Neural cell (in vitro differentiated cells): ENCODE measurements around the gene KIRREL3. TPM values are rescaled to one million over a fixed set of nuclear protein-coding genes. Genes with fewer than 3 reads are reported as not detected.

Source experiments
- H2AFZ ChIP-seq: fragments of 200-600, 300-800 bp; sonication (generic), shearing (Covaris generic); 2 replicates; pipeline ENCODE4 v1.6.0; 2014; ENCODE audit warnings: low read depth, mild to moderate bottlenecking, antibody characterized with exemption, low read length, moderate library complexity
- H3F3A ChIP-seq: fragments of 200-600 bp; shearing (Covaris generic); 2 replicates; pipeline ENCODE4 v1.6.1; 2016; ENCODE audit warnings: mild to moderate bottlenecking, moderate library complexity, mixed read lengths, antibody characterized with exemption, low read length; ENCODE audit not compliant: insufficient read depth, poor library complexity, severe bottlenecking
- H3K27ac ChIP-seq: fragments of 200-600, 300-800 bp; sonication (generic), shearing (Covaris generic); 2 replicates; pipeline ENCODE4 v1.5.1; 2014; ENCODE audit warnings: mild to moderate bottlenecking, low read length, moderate library complexity
- H3K27me3 ChIP-seq: fragments of 300-800, 200-600 bp; sonication (generic), shearing (Covaris generic); 2 replicates; pipeline ENCODE4 v1.6.0; 2014; ENCODE audit warnings: mild to moderate bottlenecking, low read depth, low read length, moderate library complexity; ENCODE audit not compliant: insufficient read depth
- H3K36me3 ChIP-seq: fragments of 300-800, 200-600 bp; sonication (generic), shearing (Covaris generic); 2 replicates; pipeline ENCODE4 v1.5.1; 2014; ENCODE audit warnings: mild to moderate bottlenecking, antibody characterized with exemption, low read length, moderate library complexity; ENCODE audit not compliant: insufficient read depth
- H3K4me2 ChIP-seq: fragments of 300-800, 200-600 bp; sonication (generic), shearing (Covaris generic); 2 replicates; pipeline ENCODE4 v1.6.0; 2014; ENCODE audit warnings: mild to moderate bottlenecking, low read length
- H3K4me3 ChIP-seq: fragments of 300-800, 200-600 bp; sonication (generic), shearing (Covaris generic); 2 replicates; pipeline ENCODE4 v1.5.1; 2014; ENCODE audit warnings: mild to moderate bottlenecking, low read length, moderate library complexity
- H3K79me2 ChIP-seq: fragments of 200-600 bp; shearing (Covaris generic); replicated peaks from 2 replicates; pipeline ENCODE4 v1.6.0; 2014; ENCODE audit warnings: mild to moderate bottlenecking, low read length, moderate library complexity; ENCODE audit not compliant: insufficient read depth
- H3K9ac ChIP-seq: fragments of 300-800, 200-600 bp; sonication (generic), shearing (Covaris generic); 2 replicates; pipeline ENCODE4 v1.6.1; 2016; ENCODE audit warnings: mild to moderate bottlenecking, low read length, mixed read lengths
- H3K9me2 ChIP-seq: fragments of 200-600 bp; shearing (Covaris generic); 2 replicates; pipeline ENCODE4 v1.6.1; 2016; ENCODE audit warnings: mild to moderate bottlenecking, low read length, mixed read lengths; ENCODE audit not compliant: insufficient read depth
- H3K9me3 ChIP-seq: fragments of 200-600, 300-800 bp; sonication (generic), shearing (Covaris generic); 2 replicates; pipeline ENCODE4 v1.6.1; 2016; ENCODE audit warnings: mild to moderate bottlenecking, mixed run types, low read length, moderate library complexity, mixed read lengths
- H4K20me1 ChIP-seq: fragments of 200-600 bp; shearing (Covaris generic); 2 replicates; pipeline ENCODE4 v1.6.1; 2016; ENCODE audit warnings: mild to moderate bottlenecking, mixed run types; ENCODE audit not compliant: insufficient read depth
- EP300 ChIP-seq: fragments of 450-650 bp; conservative IDR thresholded peaks from 2 replicates; pipeline ENCODE4 v1.6.1; 2014; ENCODE audit warnings: antibody characterized with exemption, mild to moderate bottlenecking, moderate library complexity; ENCODE audit not compliant: poor library complexity, severe bottlenecking
- EZH2 ChIP-seq: fragments of 200-600, 300-800 bp; shearing (Covaris generic), sonication (generic); IDR thresholded peaks from 2 replicates; pipeline ENCODE4 v1.6.1; 2014; ENCODE audit warnings: antibody characterized with exemption, low read length, borderline replicate concordance, mild to moderate bottlenecking; ENCODE audit not compliant: insufficient read depth, poor library complexity, severe bottlenecking
- MXI1 ChIP-seq: fragments of 450-650 bp; conservative IDR thresholded peaks from 2 replicates; pipeline ENCODE4 v1.6.1; 2014; ENCODE audit warnings: antibody characterized with exemption, mild to moderate bottlenecking; ENCODE audit not compliant: poor library complexity, severe bottlenecking
- POLR2AphosphoS5 ChIP-seq: IDR thresholded peaks from 2 replicates; pipeline ENCODE4 v1.6.1; 2012
- RAD21 ChIP-seq: fragments of 450-650 bp; conservative IDR thresholded peaks from 2 replicates; pipeline ENCODE4 v1.6.1; 2014; ENCODE audit warnings: antibody characterized with exemption, mild to moderate bottlenecking, moderate library complexity
- SMC3 ChIP-seq: fragments of 450-650 bp; conservative IDR thresholded peaks from 2 replicates; pipeline ENCODE4 v1.6.1; 2014; ENCODE audit warnings: antibody characterized with exemption, mild to moderate bottlenecking, moderate library complexity; ENCODE audit not compliant: poor library complexity
- TAF1 ChIP-seq: IDR thresholded peaks from 2 replicates; pipeline ENCODE4 v1.6.1; 2012; ENCODE audit warnings: low read depth
- polyA plus RNA-seq: library from polyadenylated mRNA; depleted of rRNA; stranded (reverse); fragments of >200 nt; gene quantifications from 2 replicates; pipeline ENCODE4 v1.2.3, GENCODE V29; 2014
- TF ChIP-seq, protein P1 (sequence below): fragments of 450-650 bp; IDR thresholded peaks from 2 replicates; pipeline ENCODE4 v1.5.1; 2014; ENCODE audit warnings: antibody characterized with exemption, mild to moderate bottlenecking, moderate library complexity; ENCODE audit not compliant: poor library complexity, severe bottlenecking
- TF ChIP-seq, protein P2 (sequence below): IDR thresholded peaks from 2 replicates; pipeline ENCODE4 v1.6.1; 2012; ENCODE audit warnings: borderline replicate concordance

KIRREL3 gene
- polyA plus RNA-seq, 1 donor from 2014 or later, result 23.8 TPM

DNA sequence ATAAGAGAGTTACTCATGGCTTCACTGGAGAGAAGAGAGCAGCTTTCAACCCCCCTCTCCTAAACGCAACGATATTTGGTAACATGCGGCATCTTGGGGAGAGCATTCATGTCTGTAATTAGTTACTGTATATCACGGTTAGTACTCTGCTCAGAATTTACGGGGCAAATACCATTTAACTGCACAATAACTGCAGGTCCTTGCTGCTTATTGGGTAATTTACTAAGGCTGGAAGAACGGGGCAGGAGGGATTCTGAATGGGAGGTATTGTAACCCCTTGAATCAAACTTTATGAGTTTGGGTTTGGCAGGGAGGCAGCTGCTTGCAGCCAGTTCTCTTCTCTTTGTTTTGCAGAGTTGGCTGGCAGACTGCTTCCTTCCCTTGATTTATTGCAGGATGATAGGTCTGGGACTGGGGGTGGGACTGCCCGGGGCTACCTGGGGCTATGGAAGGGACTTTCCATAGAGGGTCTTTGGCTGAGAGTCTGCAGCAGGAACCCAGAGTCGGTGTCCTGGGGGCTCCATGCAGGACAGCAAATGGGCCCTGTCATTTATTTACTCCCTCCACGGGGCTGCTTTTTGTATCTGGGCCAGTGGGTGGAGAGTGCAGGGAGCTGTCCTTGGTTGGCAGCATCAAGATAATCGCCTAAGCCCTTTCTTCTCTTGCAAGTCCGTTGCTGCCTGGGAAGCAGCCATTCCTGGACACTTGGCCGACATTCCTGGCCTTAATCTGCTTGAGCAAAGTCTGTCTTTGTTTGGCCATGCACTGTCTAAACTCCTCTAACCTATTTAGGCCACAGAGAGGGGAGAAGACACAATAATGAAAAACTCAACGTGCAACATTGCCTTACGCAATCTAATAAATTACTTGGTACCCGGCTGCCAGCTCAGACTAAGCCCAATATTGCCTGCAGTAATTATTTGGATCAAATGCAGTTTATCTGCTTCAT, 456.2 kb downstream of the KIRREL3 start:
- Histone ChIP-seq H3K9me3 (no peaks in the 10 kb centered on the region), H3K9ac (no peak overlapping the region), H3F3A (peaks cover 11% of the 10 kb centered on the region), H3K4me2 (no peak overlapping the region), H3K27ac (no peak overlapping the region), H3K4me3 (no peak overlapping the region), H3K36me3 (no peaks in the 10 kb centered on the region), H3K79me2 (no peaks in the 10 kb centered on the region), H2AFZ (no peak overlapping the region), H3K27me3 (no peaks in the 10 kb centered on the region), H4K20me1 (no peaks in the 10 kb centered on the region), H3K9me2 (no peaks in the 10 kb centered on the region)
- no peak for TF ChIP-seq RAD21
- no peak for TF ChIP-seq TAF1
- no peak for TF ChIP-seq MXI1
- no peak for TF ChIP-seq EP300
- TF ChIP-seq SMC3, result no peak
- TF ChIP-seq, protein P1, sequence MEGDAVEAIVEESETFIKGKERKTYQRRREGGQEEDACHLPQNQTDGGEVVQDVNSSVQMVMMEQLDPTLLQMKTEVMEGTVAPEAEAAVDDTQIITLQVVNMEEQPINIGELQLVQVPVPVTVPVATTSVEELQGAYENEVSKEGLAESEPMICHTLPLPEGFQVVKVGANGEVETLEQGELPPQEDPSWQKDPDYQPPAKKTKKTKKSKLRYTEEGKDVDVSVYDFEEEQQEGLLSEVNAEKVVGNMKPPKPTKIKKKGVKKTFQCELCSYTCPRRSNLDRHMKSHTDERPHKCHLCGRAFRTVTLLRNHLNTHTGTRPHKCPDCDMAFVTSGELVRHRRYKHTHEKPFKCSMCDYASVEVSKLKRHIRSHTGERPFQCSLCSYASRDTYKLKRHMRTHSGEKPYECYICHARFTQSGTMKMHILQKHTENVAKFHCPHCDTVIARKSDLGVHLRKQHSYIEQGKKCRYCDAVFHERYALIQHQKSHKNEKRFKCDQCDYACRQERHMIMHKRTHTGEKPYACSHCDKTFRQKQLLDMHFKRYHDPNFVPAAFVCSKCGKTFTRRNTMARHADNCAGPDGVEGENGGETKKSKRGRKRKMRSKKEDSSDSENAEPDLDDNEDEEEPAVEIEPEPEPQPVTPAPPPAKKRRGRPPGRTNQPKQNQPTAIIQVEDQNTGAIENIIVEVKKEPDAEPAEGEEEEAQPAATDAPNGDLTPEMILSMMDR, result no peak
- no peak for TF ChIP-seq POLR2AphosphoS5
- TF ChIP-seq EZH2, result no peak
- TF ChIP-seq, protein P2, sequence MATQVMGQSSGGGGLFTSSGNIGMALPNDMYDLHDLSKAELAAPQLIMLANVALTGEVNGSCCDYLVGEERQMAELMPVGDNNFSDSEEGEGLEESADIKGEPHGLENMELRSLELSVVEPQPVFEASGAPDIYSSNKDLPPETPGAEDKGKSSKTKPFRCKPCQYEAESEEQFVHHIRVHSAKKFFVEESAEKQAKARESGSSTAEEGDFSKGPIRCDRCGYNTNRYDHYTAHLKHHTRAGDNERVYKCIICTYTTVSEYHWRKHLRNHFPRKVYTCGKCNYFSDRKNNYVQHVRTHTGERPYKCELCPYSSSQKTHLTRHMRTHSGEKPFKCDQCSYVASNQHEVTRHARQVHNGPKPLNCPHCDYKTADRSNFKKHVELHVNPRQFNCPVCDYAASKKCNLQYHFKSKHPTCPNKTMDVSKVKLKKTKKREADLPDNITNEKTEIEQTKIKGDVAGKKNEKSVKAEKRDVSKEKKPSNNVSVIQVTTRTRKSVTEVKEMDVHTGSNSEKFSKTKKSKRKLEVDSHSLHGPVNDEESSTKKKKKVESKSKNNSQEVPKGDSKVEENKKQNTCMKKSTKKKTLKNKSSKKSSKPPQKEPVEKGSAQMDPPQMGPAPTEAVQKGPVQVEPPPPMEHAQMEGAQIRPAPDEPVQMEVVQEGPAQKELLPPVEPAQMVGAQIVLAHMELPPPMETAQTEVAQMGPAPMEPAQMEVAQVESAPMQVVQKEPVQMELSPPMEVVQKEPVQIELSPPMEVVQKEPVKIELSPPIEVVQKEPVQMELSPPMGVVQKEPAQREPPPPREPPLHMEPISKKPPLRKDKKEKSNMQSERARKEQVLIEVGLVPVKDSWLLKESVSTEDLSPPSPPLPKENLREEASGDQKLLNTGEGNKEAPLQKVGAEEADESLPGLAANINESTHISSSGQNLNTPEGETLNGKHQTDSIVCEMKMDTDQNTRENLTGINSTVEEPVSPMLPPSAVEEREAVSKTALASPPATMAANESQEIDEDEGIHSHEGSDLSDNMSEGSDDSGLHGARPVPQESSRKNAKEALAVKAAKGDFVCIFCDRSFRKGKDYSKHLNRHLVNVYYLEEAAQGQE, result no peak

DNA sequence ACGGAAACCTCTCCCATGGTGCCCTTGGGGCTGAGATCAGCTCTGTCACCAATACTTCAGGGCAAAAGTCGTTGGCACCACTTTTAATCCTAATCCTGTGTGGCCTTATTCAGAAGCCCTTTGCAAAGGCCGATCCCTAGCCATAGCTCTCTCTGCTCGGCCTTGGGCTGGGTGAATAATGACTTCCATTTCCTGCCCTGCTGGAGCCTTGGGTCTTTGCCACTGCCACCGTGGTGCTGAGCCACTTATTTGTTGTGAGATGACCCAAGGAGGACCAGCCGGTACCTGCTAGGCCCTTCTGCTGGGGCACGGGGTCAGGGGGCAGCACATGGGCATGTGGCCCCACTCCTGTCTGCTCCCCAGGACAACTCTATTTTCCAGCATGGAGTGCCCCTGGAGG, 456.9 kb downstream of the KIRREL3 start:
- Histone ChIP-seq H3K79me2 (no peaks in the 10 kb centered on the region), H2AFZ (no peak overlapping the region), H3K9me2 (no peaks in the 10 kb centered on the region), H3F3A (peaks cover 11% of the 10 kb centered on the region), H3K27ac (no peak overlapping the region), H3K36me3 (no peaks in the 10 kb centered on the region), H3K9me3 (no peaks in the 10 kb centered on the region), H3K4me3 (no peak overlapping the region), H3K27me3 (no peaks in the 10 kb centered on the region), H3K4me2 (no peak overlapping the region), H4K20me1 (no peaks in the 10 kb centered on the region), H3K9ac (no peak overlapping the region)
- TF ChIP-seq EZH2, result no peak
- TF ChIP-seq POLR2AphosphoS5, result no peak
- TF ChIP-seq, protein P2, result no peak
- TF ChIP-seq, protein P1, result no peak
